SIG-M5 treated with dmso at 0.1 percent for 504 hours (cell line): ENCODE results near the gene RTP4.
"Not testable (repeated sequence)": the region's sequence is repeated elsewhere in the genome, so short reads cannot be mapped to it uniquely, and the experiment has no call there.

Experiments used
- DNase-seq: peaks from one replicate; lab custom pipeline; 2025; ENCODE audit not compliant: unreplicated experiment; lab: John Stamatoyannopoulos, UW

RTP4 gene

DNA sequence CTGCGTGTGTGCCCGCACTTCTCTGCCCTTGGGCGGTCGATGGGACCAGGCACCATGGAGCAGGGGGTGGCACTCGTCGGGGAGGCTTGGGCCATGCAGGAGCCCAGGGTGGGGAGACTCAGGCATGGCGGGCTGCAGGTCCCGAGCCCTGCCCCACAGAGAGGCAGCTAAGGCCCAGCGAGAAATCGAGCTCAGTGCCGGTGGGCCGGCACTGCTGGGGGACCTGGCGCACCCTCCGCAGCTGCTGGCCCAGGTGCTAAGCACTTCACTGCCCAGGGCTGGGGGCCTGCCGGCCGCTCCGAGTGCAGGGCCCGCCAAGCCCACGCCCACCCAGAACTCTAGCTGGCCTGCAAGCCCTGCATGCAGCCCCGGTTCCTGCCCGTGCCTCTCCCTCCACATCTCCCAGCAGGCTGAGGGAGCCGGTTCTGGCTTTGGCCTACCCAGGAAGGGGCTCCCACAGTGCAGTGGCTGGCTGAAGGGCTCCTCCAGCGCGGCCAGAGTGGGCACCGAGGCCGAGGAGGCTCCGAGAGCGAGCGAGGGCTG, 553 bp upstream of the RTP4 start:
- DNase-seq = no peak

- DNase-seq = peak; percentile 50
Measured at GRCh38 chr3:187369089-187369447, 883 bp downstream of the RTP4 start.

GRCh38 chr3:187370051-187370450, 1.9 kb downstream of the RTP4 start:
- DNase-seq = no peak

DNA sequence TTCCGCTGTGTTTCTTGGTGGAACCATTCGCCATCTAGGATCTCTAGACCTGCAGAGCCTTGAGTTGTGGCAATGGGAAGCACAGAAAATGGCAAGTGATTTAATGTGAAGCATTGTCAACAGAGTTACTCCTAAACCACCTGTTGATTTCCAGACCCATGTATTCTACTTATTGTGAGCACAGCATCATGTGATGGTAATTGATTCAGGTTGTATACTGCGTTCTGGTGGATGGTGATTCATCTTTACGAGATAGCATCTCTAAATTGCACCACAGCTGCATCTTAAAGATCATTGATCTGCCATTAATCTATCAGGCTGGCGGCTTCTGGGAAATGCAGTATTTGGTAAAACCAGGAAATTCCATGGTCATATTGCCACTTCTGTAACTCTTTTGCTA, 7.4 kb downstream of the RTP4 start:
- DNase-seq = no peak

DNA sequence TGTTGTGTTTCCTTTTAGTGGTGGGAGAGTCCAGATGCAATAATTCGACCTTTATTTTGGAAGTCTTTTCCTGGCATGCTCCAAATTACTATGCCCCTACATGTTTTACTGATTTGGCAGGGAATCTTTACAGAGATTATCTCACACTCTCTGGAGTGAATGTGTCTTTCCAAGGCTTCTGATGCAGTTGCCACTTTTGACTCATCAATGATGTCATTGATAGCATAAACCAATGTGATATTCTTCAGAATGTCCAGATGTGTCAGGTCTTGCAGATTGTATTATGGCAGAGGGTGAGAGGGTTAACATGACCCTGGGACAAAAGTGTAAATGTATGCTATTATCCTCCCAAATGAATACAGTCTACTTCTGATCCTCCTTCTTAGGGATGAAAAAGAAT, 9.7 kb downstream of the RTP4 start:
- DNase-seq = no peak

DNA sequence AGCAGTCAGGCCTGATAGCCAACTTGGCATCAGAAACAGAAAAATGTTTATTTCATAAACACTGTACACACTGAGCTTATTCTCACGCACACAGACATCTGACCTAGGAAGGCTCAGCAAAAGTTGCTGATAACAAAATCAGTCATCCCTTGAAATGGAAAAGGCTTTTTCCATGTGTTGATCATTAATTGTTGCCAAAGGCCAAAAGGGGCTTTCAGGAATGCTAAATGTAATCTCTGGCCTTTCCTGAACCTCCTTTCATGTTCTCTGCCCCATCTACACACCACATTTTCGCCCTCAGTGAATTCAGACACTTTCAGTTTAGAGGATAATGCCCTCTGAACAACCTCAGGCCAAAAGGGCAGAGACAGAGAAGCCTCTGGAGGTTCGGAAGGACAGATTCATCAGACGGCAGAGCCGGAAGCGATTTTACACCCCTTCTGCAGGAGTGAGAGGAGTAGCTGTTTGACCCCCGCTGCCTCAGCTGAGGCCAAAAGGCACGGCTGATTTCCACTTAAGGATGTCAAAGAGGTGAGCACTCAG, 14.5 kb downstream of the RTP4 start:
- DNase-seq = no peak

DNA sequence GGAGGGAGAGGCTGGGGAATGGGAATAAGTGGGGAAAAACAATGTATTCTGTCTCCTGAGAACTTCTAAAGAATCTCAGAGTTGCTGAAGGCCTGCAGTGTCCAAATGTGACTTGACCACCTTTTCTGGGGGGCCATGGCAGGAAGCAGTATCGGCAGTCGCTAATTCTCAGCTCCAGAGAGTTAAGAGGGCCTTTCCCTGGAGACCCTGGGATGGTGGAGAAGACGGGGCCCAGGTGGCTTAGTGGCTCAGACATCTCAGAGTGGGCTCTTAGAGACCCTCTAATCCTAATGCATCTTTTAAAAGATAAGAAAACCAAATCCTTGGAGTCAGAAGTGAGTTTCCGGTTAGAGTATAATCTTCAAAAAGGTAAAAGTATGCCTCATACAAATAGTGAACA, 15.1 kb downstream of the RTP4 start:
- DNase-seq = no peak

- DNase-seq = no peak
Measured at GRCh38 chr3:187385296-187385695, 17.1 kb downstream of the RTP4 start.

- no peak for DNase-seq
Measured at GRCh38 chr3:187396661-187397060, 28.5 kb downstream of the RTP4 start.

GRCh38 chr3:187398955-187399354, 30.8 kb downstream of the RTP4 start:
- no peak for DNase-seq

DNA sequence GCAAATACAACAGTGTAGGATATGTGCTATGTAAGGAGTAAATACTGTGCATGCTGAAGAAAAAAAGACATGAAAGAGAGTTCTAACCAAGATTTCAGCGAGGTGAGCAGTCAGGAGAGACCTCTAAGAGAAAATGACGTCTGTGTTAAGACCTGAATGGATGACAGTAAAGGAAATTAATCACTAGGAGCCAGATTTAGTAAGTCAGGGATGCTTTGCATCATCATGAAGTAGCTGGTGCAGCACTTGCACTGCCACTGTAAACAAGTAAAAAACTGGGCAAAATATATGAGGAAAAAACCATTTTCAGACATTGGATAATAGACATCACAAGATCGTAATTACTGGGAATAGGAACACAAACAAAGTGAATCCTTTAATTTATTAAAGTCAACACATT, 32.6 kb downstream of the RTP4 start:
- no peak for DNase-seq

DNA sequence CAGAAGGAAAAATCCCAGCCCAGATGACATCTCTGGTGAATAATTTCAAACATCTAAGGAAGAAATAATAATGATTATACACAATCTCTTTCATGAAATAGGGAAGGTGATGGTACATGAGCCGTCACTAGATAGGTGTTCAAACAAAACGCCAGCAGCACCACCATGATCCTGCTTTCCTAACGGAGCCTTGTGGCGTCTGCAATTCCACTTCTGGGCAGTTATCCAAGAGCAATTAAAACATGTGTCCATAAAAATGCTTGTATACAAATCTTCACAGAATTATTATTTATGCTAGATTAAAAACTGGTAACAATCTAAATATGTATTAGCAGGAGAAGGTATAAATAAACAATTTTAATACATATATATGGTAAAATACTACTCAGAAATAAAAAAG, 33.7 kb downstream of the RTP4 start:
- DNase-seq = no peak

DNA sequence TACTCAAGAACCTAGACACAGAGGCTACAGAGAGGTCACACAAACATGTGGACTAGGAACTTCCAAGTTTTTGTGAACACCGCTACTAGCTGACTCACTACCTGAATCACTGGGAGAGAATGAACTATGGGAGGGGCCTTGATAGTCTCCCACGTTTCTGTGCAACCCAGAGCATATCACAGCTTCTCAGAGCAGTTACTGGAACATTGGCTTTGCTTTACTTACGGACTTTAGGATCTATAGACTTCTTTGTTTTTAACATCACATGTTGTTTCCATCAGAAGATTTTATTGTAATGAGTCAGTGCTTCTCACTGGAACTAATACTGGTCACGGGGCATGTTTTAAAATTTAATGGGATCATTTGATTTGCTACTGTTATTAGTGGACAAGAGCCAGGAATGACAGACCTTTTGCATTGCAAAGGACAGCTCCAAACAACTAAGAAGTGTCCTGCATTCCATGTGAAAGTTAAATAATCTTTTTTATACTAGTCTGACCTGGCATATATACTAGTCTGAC, 35.6 kb downstream of the RTP4 start:
- no peak for DNase-seq

DNA sequence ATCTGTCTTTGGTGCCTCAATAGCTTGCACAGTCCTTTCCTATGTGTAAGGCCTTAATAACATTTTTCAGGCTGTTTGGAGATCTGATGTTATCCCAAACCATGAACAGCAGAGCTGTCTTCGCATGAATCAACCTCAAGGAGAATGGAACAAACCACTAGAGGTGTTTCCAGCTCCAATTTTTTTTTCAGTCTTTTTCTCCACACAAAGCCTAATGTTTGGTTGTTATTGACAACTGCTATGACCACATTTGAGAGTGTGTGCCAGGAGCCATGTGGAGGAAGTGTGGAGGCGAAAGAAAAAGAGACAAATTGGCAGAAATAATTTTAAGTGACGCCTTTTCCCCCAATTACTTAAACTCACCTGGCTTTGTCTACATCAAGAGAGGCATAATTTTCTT, 38.7 kb downstream of the RTP4 start:
- no peak for DNase-seq

GRCh38 chr3:187411991-187412781, 44.0 kb downstream of the RTP4 start:
- DNase-seq = not testable (repeated sequence)
